Raji (cell line): ENCODE results near the gene LNPEP.

Source experiments
- POLR2A ChIP-seq: IDR thresholded peaks from 2 replicates; pipeline ENCODE4 v1.6.1; 2011; ENCODE audit warnings: low read depth, low read length, control low read depth; ENCODE audit not compliant: insufficient read depth

Gene LNPEP

GRCh38 chr5:96968074-96968473 lies 32.2 kb downstream of the LNPEP start:
- TF ChIP-seq POLR2A = no peak

GRCh38 chr5:96968614-96969013 lies 32.7 kb downstream of the LNPEP start:
- no peak for TF ChIP-seq POLR2A

DNA sequence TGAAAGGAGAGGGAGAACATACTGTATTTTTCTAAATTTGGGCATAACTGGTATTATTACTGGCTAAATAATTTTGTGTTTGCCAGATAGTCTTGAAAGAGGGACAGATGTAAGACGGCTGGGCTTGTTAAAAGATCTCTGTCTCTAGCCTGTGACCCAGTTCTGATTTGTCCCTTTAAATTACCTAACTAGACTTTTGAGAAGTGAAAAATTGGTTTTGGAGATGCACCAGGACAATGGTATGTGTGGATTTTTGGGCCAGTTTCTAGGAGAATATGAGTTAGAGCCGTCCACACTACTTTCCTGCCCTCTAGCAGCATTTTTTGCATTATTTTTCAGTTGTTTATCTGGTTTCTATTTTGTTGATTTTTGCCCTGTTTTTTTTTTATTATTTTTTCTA lies 33.5 kb downstream of the LNPEP start:
- no peak for TF ChIP-seq POLR2A

GRCh38 chr5:96972599-96973334 lies 36.9 kb downstream of the LNPEP start:
- TF ChIP-seq POLR2A = no peak

GRCh38 chr5:96973532-96974401 lies 37.9 kb downstream of the LNPEP start:
- no peak for TF ChIP-seq POLR2A

GRCh38 chr5:96975656-96976055 lies 39.8 kb downstream of the LNPEP start:
- no peak for TF ChIP-seq POLR2A

DNA sequence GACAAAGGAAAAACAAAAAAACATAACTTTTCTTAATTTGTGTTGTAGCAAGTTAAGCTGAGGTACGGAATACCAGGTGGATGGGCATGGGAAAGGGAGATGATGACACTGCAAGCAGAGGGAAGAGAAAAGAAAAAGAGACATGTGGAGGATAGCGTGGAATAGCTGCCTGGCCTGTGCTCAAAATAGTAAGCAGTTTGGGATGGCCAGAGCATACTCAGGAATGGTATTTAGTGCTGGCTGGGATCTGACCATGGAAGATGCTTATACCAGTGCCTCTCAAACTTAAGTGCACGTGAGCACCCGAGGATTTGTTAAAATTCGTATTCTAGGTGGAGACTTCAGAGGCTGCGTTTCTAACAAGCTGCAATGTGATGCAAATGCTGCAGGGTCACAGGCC lies 41.3 kb downstream of the LNPEP start:
- no peak for TF ChIP-seq POLR2A

DNA sequence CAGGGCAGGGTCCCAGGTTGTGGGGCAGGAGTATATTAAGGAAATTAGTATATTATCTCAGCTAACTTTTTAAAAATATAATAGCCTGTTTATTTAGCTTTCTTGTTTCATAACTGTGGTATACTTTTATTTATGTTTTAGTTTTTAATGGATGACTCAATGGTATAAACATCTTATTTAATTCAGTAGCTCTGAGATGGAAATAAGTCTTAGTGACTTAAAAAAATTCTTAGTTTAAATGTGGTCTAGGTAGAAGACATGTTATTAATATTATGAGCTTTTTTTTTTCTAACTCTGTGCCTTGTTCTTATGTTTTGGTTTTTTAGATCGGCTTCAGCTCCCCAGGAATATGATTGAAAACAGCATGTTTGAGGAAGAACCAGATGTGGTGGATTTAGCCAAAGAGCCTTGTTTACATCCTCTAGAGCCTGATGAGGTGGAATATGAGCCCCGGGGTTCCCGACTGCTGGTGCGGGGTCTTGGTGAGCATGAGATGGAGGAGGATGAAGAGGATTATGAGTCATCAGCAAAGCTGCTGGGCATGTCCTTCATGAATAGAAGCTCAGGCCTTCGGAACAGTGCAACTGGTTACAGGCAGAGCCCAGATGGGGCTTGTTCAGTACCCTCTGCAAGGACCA lies 43.1 kb downstream of the LNPEP start:
- no peak for TF ChIP-seq POLR2A

GRCh38 chr5:96984506-96985192 lies 48.8 kb downstream of the LNPEP start:
- no peak for TF ChIP-seq POLR2A

DNA sequence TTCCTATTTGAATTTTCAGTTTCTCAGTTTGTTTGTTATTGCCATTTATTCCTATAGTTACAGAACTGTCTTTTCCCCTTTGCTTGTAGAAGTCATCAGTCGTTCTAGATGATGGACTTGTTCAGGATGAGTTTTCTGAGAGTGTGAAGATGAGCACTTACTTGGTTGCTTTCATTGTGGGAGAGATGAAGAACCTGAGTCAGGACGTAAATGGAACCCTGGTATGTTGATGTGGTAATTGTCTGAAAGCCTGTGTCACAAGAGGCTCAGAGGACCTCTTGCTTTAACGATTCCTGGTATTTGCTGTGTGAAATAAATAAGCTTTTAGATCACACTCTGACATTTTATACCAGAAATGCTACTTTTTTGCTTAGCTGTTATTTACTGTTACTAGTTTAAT lies 50.6 kb downstream of the LNPEP start:
- TF ChIP-seq POLR2A = no peak

GRCh38 chr5:96990102-96990501 lies 54.2 kb downstream of the LNPEP start:
- TF ChIP-seq POLR2A = no peak

DNA sequence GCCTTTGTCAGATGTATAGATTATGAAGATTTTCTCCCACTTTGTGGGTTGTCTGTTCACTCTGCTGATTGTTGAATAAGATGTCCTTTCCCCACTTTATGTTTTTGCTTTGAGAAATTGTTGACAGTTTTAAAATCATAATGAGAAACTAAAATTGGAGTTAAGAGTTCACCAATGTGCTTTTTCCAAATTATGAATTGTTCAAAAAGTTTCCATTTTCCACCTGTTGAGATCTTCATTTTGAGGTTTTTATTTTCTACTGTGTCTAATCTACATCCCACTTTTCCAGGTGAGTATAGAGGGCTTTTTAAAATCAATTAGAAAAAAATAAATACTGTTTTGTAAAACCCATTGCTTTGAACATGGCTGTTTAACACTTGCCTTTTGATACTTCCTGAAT lies 55.8 kb downstream of the LNPEP start:
- no peak for TF ChIP-seq POLR2A

DNA sequence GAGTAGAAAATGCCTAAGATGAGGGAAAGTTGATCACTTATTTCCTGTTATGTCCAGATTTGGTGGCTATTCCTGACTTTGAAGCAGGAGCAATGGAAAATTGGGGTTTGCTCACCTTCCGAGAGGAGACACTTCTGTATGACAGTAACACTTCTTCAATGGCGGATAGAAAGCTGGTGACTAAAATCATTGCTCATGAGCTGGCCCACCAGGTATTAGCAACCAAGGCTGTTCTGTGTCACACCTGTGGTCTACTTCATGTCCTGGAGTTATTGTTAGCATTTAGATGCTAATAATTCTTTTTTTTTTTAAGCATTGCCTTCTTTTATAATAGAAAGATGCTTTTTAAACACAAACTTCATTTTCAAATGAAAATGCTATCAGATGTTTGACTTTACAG lies 57.9 kb downstream of the LNPEP start:
- no peak for TF ChIP-seq POLR2A

GRCh38 chr5:96994493-96994892 lies 58.6 kb downstream of the LNPEP start:
- no peak for TF ChIP-seq POLR2A

GRCh38 chr5:96995419-96995818 lies 59.5 kb downstream of the LNPEP start:
- no peak for TF ChIP-seq POLR2A
